Measurements from ENCODE around the gene GBP4.

- TF ChIP-seq CTCF (IDR thresholded peaks at IDR 0.05 in 2 of 3, conservative IDR thresholded peaks at IDR 0.05 in 1 of 3; ENCODE audit: insufficient read depth in 2 of 3, low read depth in 1 of 3, low read length in 3 of 3), result no peak
- no peak for TF ChIP-seq TCF7 (IDR thresholded peaks at IDR 0.05; ENCODE audit: borderline replicate concordance)
- TF ChIP-seq KDM2B (CRISPR knock-in tag; IDR thresholded peaks at IDR 0.05), result no peak
- no peak for TF ChIP-seq ZFP30 (CRISPR knock-in tag; IDR thresholded peaks at IDR 0.05; ENCODE audit: borderline replicate concordance)
- no peak for TF ChIP-seq ATF4 (CRISPR knock-in tag; IDR thresholded peaks at IDR 0.05)
- TF ChIP-seq NFE2 (IDR thresholded peaks at IDR 0.05; ENCODE audit: low read depth), result no peak
- no peak for TF ChIP-seq RFX1 (IDR thresholded peaks at IDR 0.05)
Observed at GRCh38 chr1:89198491-89199072, at the start of gene GBP4.

Measured in K562 (cell line).